GM23338 (cell line): Measurements from ENCODE around the gene RBM14. TPM values are rescaled to one million over a fixed set of nuclear protein-coding genes. Genes with fewer than 3 reads are reported as not detected.
A peak's percentile ranks its signal among the peaks of the same experiment; 100 is the strongest.

Experiments used
- ATAC-seq: fragments of 200-7000 bp; cut with Tn5 transposase; 3 replicates; pipeline ENCODE4 v1.9.1; 2020
- DNase-seq: peaks from one replicate; pipeline ENCODE4 v3.0.0-alpha.2; 2015; ENCODE audit warnings: low spot score
- H2AFZ ChIP-seq: fragments of 200-600 bp; sonication (generic); 2 replicates; pipeline ENCODE4 v1.8.0; 2016; ENCODE audit warnings: antibody characterized with exemption, mild to moderate bottlenecking, moderate library complexity
- H3F3A ChIP-seq: fragments of 200-600 bp; sonication (generic); replicated peaks from 2 replicates; pipeline ENCODE4 v1.8.0; 2017; ENCODE audit warnings: antibody characterized with exemption, mixed run types, low read depth
- H3K27ac ChIP-seq: fragments of 200-600 bp; sonication (generic); 2 replicates; pipeline ENCODE4 v1.6.1; 2016; ENCODE audit warnings: low read depth
- H3K27me3 ChIP-seq: fragments of 200-600 bp; sonication (generic); 2 replicates; pipeline ENCODE4 v1.8.0; 2016; ENCODE audit warnings: mild to moderate bottlenecking, mixed run types, moderate library complexity; ENCODE audit not compliant: insufficient read depth
- H3K36me3 ChIP-seq: fragments of 200-600 bp; sonication (generic); 2 replicates; pipeline ENCODE4 v1.8.0; 2016; ENCODE audit warnings: mild to moderate bottlenecking; ENCODE audit not compliant: insufficient read depth
- H3K4me1 ChIP-seq: fragments of 200-600 bp; sonication (generic); 2 replicates; pipeline ENCODE4 v1.8.0; 2016; ENCODE audit warnings: mild to moderate bottlenecking, moderate library complexity; ENCODE audit not compliant: insufficient read depth
- H3K4me2 ChIP-seq: fragments of 200-600 bp; sonication (generic); 2 replicates; pipeline ENCODE4 v1.7.1; 2017; ENCODE audit warnings: mixed run types
- H3K4me3 ChIP-seq: fragments of 200-600 bp; sonication (generic); 2 replicates; pipeline ENCODE4 v1.6.1; 2016; ENCODE audit warnings: mixed run types
- H3K79me2 ChIP-seq: fragments of 200-600 bp; sonication (generic); replicated peaks from 2 replicates; pipeline ENCODE4 v1.8.0; 2017; ENCODE audit warnings: mild to moderate bottlenecking; ENCODE audit not compliant: insufficient read depth
- H3K9me2 ChIP-seq: fragments of 200-600 bp; sonication (generic); 2 replicates; pipeline ENCODE4 v1.8.0; 2017; ENCODE audit not compliant: insufficient read depth
- H4K20me1 ChIP-seq: fragments of 200-600 bp; sonication (generic); replicated peaks from 2 replicates; pipeline ENCODE4 v1.8.0; 2017; ENCODE audit warnings: mild to moderate bottlenecking; ENCODE audit not compliant: insufficient read depth
- H3K27ac Mint-ChIP-seq: 2 replicates; pipeline ENCODE4 v1.8.0; 2020; ENCODE audit warnings: inconsistent platforms, mild to moderate bottlenecking, moderate library complexity, mixed read lengths
- H3K27me3 Mint-ChIP-seq: 3 replicates; pipeline ENCODE4 v1.8.0; 2022; ENCODE audit warnings: low read depth, mild to moderate bottlenecking, moderate library complexity, mixed read lengths, inconsistent platforms; ENCODE audit not compliant: insufficient read depth, poor library complexity
- H3K36me3 Mint-ChIP-seq: 3 replicates; pipeline ENCODE4 v1.8.0; 2021; ENCODE audit warnings: low read depth, mild to moderate bottlenecking, inconsistent platforms, moderate library complexity, mixed read lengths
- H3K4me1 Mint-ChIP-seq: 3 replicates; pipeline ENCODE4 v1.8.0; 2020; ENCODE audit warnings: mild to moderate bottlenecking, inconsistent platforms, mixed read lengths
- H3K4me3 Mint-ChIP-seq: 3 replicates; pipeline ENCODE4 v1.8.0; 2021; ENCODE audit warnings: moderate library complexity, mild to moderate bottlenecking, inconsistent platforms, mixed read lengths
- H3K9me3 Mint-ChIP-seq: 3 replicates; pipeline ENCODE4 v1.8.0; 2020; ENCODE audit warnings: moderate library complexity, mild to moderate bottlenecking, inconsistent platforms, mixed read lengths
- CTCF ChIP-seq, 2 experiments: fragments of 200-600 bp in 1 of 2; sonication (generic) in 1 of 2; conservative IDR thresholded peaks; 2 replicates each; pipeline versions ENCODE4 v1.5.1 to v1.6.1; 2016 to 2017; ENCODE audit warnings: antibody characterized with exemption in 2 of 2, low read depth in 2 of 2, mild to moderate bottlenecking in 2 of 2, moderate library complexity in 1 of 2
- EZH2 ChIP-seq: fragments of 200-600 bp; sonication (generic); IDR thresholded peaks from one replicate; pipeline ENCODE4 v1.8.0; 2017; ENCODE audit warnings: antibody characterized with exemption, mild to moderate bottlenecking, low read depth; ENCODE audit not compliant: unreplicated experiment
- EZH2phosphoT487 ChIP-seq: fragments of 200-600 bp; sonication (generic); IDR thresholded peaks from one replicate; pipeline ENCODE4 v1.8.1; 2018; ENCODE audit warnings: antibody characterized with exemption; ENCODE audit not compliant: unreplicated experiment
- JUNB ChIP-seq: IDR thresholded peaks from one replicate; pipeline ENCODE4 v1.6.1; 2016; ENCODE audit warnings: antibody characterized with exemption; ENCODE audit not compliant: unreplicated experiment
- NANOG ChIP-seq: IDR thresholded peaks from 2 replicates; pipeline ENCODE4 v1.6.1; 2016; ENCODE audit warnings: antibody characterized with exemption, borderline replicate concordance
- POLR2AphosphoS5 ChIP-seq: IDR thresholded peaks from 2 replicates; pipeline ENCODE4 v1.6.1; 2016; ENCODE audit warnings: antibody characterized with exemption, low read depth
- STAT1 ChIP-seq: IDR thresholded peaks from one replicate; pipeline ENCODE4 v1.6.1; 2016; ENCODE audit warnings: antibody characterized with exemption; ENCODE audit not compliant: unreplicated experiment
- polyA plus RNA-seq: library from polyadenylated mRNA; unstranded; fragments of >200 nt; fragmentation: Nextera tagmentation; extraction: Ambion mirVana; gene quantifications from 2 replicates; pipeline ENCODE4 v1.2.1, GENCODE V29; 2016
- total RNA-seq: library from RNA; depleted of rRNA; stranded (reverse); fragments of >200 nt; shearing (Covaris generic); gene quantifications from 2 replicates; pipeline ENCODE4 v1.2.3, GENCODE V29; 2014
- TF ChIP-seq, protein P1 (sequence below): IDR thresholded peaks from 2 replicates; pipeline ENCODE4 v1.6.1; 2016; ENCODE audit warnings: antibody characterized with exemption
- TF ChIP-seq, protein P2 (sequence below): IDR thresholded peaks from one replicate; pipeline ENCODE4 v1.6.1; 2018; ENCODE audit warnings: antibody characterized with exemption; ENCODE audit not compliant: unreplicated experiment

The RBM14 gene
- total and polyA plus RNA-seq, 2 experiments from 2014 or later = 45.4 to 83.5 TPM

DNA sequence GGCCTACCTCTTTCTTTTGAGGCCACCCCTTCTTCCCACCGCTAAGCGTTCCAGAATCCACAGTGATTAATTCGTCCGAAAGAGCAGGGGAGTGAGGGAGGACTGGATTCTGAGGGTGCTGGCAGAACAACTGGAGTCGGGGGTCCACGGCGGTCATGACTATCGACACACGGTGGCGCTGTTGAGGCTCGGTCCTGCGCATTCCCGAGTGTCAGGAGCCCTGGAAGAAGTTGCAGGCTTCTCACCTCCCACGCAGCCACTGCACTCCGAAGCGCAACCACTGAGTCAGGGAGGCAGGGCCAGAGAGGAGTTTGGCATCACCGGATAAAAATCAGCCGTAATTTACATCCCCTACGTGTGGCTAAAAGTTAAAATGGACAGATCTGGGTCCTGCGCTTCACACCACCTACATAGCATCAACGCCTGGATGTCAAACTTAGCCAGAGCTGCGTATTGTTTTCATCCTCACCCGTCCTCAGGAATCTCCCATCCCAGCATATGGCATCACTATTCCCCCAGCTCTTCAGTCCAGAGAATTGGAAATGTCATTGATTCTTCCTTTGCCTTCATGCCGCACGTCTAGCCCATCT, 37.3 kb upstream of the RBM14 start:
- Mint-ChIP-seq H3K4me1 (no peaks in the 10 kb centered on the region; the same call in 2 of the 3 replicates), H3K27me3 (peaks cover 13% of the 10 kb centered on the region), H3K36me3 (peaks cover 28% of the 10 kb centered on the region), H3K9me3 (peaks cover 48% of the 10 kb centered on the region), H3K4me3 (no peak overlapping the region), H3K27ac (no peak overlapping the region)
- H2AFZ ChIP-seq = peak overlapping the region; percentile 87; the same call in 1 of the 2 replicates
- no peaks in the 10 kb centered on the region for H3K79me2 ChIP-seq
- H3K9me2 ChIP-seq = no peaks in the 10 kb centered on the region
- no peaks in the 10 kb centered on the region for H3K27me3 ChIP-seq
- H3K4me3 ChIP-seq = peak overlapping the region; percentile 30; the same call in 1 of the 2 replicates
- no peak overlapping the region for H3K4me2 ChIP-seq
- H3F3A ChIP-seq = 0 out of 2 replicates have a peak, but pooled peaks cover 6% of the 10 kb centered on the region
- H3K4me1 ChIP-seq = no peaks in the 10 kb centered on the region
- no peaks in the 10 kb centered on the region for H4K20me1 ChIP-seq
- H3K27ac ChIP-seq = no peak overlapping the region
- peak; percentile 98 for ATAC-seq
- H3K36me3 ChIP-seq = no peaks in the 10 kb centered on the region; the same call in 1 of the 2 replicates
- DNase-seq = peak; percentile 85
- TF ChIP-seq, protein P1, sequence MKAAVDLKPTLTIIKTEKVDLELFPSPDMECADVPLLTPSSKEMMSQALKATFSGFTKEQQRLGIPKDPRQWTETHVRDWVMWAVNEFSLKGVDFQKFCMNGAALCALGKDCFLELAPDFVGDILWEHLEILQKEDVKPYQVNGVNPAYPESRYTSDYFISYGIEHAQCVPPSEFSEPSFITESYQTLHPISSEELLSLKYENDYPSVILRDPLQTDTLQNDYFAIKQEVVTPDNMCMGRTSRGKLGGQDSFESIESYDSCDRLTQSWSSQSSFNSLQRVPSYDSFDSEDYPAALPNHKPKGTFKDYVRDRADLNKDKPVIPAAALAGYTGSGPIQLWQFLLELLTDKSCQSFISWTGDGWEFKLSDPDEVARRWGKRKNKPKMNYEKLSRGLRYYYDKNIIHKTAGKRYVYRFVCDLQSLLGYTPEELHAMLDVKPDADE = no peak
- TF ChIP-seq CTCF (conservative IDR thresholded peaks at IDR 0.05; ENCODE audit: low read depth in 2 of 2) (peak; percentile 81 to 93), EZH2phosphoT487 (no peak), POLR2AphosphoS5 (no peak)

- Histone ChIP-seq H3K27ac (no peak overlapping the region), H3K27me3 (no peaks in the 10 kb centered on the region), H4K20me1 (no peaks in the 10 kb centered on the region), H3K4me1 (no peaks in the 10 kb centered on the region), H3F3A (0 out of 2 replicates have a peak, but pooled peaks cover 6% of the 10 kb centered on the region), H2AFZ (no peak overlapping the region), H3K9me2 (no peaks in the 10 kb centered on the region), H3K4me2 (no peak overlapping the region), H3K36me3 (no peaks in the 10 kb centered on the region; the same call in 1 of the 2 replicates), H3K4me3 (no peak overlapping the region), H3K79me2 (no peaks in the 10 kb centered on the region)
- Mint-ChIP-seq H3K27ac (no peak overlapping the region), H3K9me3 (peaks cover 43% of the 10 kb centered on the region), H3K36me3 (peaks cover 15% of the 10 kb centered on the region), H3K4me3 (no peak overlapping the region), H3K27me3 (peaks cover 10% of the 10 kb centered on the region), H3K4me1 (no peaks in the 10 kb centered on the region; the same call in 2 of the 3 replicates)
- DNase-seq (no peak), ATAC-seq (no peak)
- TF ChIP-seq POLR2AphosphoS5 (no peak), JUNB (no peak), EZH2 (no peak), CTCF (conservative IDR thresholded peaks at IDR 0.05; ENCODE audit: low read depth in 2 of 2) (no peak), NANOG (no peak), STAT1 (no peak)
- TF ChIP-seq, protein P1 = no peak
- TF ChIP-seq, protein P2, sequence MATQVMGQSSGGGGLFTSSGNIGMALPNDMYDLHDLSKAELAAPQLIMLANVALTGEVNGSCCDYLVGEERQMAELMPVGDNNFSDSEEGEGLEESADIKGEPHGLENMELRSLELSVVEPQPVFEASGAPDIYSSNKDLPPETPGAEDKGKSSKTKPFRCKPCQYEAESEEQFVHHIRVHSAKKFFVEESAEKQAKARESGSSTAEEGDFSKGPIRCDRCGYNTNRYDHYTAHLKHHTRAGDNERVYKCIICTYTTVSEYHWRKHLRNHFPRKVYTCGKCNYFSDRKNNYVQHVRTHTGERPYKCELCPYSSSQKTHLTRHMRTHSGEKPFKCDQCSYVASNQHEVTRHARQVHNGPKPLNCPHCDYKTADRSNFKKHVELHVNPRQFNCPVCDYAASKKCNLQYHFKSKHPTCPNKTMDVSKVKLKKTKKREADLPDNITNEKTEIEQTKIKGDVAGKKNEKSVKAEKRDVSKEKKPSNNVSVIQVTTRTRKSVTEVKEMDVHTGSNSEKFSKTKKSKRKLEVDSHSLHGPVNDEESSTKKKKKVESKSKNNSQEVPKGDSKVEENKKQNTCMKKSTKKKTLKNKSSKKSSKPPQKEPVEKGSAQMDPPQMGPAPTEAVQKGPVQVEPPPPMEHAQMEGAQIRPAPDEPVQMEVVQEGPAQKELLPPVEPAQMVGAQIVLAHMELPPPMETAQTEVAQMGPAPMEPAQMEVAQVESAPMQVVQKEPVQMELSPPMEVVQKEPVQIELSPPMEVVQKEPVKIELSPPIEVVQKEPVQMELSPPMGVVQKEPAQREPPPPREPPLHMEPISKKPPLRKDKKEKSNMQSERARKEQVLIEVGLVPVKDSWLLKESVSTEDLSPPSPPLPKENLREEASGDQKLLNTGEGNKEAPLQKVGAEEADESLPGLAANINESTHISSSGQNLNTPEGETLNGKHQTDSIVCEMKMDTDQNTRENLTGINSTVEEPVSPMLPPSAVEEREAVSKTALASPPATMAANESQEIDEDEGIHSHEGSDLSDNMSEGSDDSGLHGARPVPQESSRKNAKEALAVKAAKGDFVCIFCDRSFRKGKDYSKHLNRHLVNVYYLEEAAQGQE = no peak
Measured at GRCh38 chr11:66580803-66581202, 35.6 kb upstream of the RBM14 start.
